ENCODE data around the gene FAM53C.

Gene FAM53C

GRCh38 chr5:138391859-138392386, 53.9 kb downstream of the FAM53C start:
- Histone ChIP-seq H4K20me1 (ENCODE audit: low read depth, low read length) (no peaks in the 10 kb centered on the region), H3K27ac (ENCODE audit: low read depth, low read length) (no peak overlapping the region), H2AFZ (ENCODE audit: low read depth, low read length, severe bottlenecking) (no peak overlapping the region), H3K9me3 (ENCODE audit: insufficient read depth, low read length) (no peaks in the 10 kb centered on the region), H3K4me2 (ENCODE audit: low read depth, low read length, poor library complexity, severe bottlenecking) (no peak overlapping the region), H3K9me2 (replicated peaks; ENCODE audit: insufficient read depth, low read length) (no peaks in the 10 kb centered on the region), H3K9ac (ENCODE audit: low read length) (no peak overlapping the region), H3F3A (ENCODE audit: insufficient read depth) (no peaks in the 10 kb centered on the region), H3K36me3 (ENCODE audit: low read length) (peaks cover 3% of the 10 kb centered on the region; the same call in 1 of the 2 replicates), H3K27me3 (ENCODE audit: low read length) (no peaks in the 10 kb centered on the region), H3K79me2 (ENCODE audit: insufficient read depth, low read length) (no peaks in the 10 kb centered on the region), H3K4me3 (ENCODE audit: insufficient read depth, low read length, poor library complexity, severe bottlenecking) (no peak overlapping the region)
- TF ChIP-seq CTCF (IDR thresholded peaks at IDR 0.05; ENCODE audit: insufficient read depth, low read length, poor library complexity, severe bottlenecking) (no peak), EZH2phosphoT487 (conservative IDR thresholded peaks at IDR 0.05; ENCODE audit: low read length) (no peak)

Measured in SU-DHL-6 (cell line).